NCI-H1048 (cell line): ENCODE data around the gene RAD51B.

Source experiments
- DNase-seq: peaks from one replicate; lab custom pipeline; 2025; lab: John Stamatoyannopoulos, UW

The RAD51B gene

DNA sequence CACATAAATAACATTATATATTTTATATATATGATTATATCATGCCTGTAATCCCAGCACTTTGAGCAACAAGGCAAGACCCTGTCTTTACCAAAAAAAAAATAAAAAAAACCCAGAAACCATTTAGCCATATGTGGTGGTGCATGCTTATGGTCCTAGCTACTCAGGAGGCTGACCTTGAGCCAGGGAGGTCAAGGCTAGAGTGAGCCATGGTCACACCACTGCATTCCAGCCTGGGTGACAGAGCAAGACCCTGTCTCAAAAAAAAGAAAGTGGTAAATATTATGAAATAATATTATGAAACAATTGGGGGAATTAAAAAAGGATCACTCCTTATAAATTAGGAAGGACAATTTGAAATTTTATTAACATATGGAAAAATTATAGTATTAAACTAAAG lies 16.0 kb downstream of the RAD51B start:
- DNase-seq = no peak

DNA sequence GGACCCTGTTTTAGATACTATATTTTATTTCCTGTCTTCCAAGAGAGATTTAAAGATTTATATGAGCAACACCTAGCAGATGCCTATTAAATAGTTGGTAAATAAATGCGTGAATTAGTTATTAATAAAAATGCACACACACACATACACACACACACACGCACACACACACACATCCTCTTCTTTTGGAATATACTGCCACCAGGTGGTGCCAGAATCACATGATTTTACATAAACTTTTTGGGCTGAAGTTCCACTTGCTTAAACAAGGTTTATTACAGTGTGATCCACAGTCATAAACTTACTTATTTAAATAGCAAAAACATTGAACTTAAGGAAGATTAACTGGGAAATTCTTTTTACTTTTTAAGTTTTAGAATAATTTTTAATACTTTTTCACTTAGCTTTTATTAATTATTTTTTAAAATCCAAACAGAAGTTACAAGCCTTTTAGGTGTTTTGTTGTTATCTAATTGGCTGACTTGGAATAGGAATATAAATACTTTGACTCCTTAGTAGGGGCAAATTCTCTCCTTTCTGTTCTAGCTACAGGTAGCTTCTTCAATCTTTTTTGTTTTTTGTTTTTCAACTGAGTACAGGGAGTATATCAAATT lies 17.5 kb downstream of the RAD51B start:
- DNase-seq = peak; percentile 21

DNA sequence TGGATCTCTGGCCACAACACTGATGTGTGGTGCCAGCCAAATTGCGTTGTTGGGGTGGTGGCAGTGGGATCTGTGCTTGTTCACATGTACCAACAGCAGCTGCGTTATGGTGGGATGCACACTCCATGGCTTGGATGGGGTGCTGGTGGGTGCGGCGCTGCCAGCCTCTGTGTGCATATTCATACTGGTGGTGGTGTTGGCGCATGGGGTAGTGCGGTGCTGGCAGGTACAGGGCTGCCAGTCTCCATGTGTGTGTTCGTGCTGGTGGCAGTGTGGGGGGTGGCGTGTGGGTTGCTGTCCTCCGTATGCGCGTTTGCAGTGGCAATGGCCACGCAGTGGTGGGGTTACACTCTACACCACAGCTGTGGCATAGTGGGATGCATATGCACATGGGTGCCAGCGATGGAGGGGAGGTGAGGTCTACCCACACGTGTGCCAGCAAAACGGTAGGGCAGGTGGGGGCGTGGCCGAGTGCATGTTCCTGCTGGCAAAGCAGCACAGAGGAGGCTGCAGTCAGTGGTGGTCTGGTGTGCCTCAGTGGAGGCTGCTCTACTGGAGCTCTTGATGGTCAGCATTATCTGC lies 26.5 kb downstream of the RAD51B start:
- DNase-seq = no peak

DNA sequence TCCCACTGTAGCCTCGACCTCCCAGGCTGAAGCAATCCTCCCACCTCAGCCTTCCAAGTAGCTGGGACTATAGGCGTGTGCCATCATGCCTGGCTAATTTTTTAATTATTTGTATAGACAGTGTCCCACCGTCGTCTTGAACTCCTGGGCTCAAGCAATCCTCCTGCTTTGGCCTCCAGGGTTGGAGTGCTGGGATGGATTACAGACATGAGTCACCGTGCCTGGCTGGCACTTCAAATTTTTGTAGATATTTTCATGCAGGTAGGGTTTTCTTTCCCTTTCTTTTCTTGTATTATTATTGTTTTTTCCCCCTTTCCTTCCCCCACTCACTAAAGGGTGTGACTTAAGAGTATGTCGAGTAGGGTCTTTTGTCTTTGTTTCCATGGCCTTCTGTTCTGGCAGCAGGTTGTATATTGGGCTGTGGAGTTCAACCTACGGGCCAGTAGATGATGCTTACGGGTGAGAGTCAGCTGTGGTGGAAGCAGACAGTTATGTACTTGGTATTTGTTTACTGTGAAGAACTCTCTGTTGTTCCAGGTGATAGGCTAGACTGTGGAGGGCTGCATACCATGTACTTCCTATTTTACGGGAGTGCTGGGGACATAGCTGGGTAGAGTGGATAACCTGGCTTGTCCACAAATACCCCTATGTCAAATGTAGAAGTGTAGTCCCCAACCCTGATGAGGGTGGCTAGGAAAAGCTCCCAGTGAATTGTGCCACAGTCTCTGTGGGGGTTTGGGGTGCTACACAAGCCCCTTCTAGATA lies 30.7 kb downstream of the RAD51B start:
- no peak for DNase-seq

DNA sequence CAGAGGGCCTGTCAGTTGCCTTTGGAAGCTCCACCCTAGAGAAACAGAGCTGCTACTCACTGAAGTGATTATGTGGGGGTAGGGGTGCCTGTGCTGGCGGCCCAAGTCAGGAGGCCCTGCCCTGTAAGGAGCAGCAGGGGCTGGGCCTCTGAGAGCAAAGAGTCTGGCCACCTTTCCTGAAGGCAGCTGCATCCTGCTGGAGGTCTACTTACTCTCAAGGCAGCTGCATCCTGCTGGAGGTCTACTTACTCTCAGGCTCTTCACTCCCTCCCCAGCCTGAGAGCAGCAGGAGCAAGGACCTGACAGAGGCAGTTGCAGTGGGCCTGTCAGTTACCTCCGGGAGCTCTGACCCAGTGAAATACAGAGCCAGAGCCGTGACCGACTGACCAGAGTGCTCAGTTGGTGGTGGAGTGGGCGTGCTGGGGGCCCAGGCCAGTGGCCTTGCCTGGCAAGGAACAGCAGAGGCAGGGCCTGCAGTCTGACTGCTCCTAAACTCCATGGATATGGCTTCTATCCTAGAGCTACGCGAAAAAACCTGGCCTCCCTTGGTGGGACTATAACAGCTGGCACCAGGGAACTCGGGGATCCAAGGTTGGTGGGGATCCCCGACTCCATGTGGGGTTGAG lies 32.3 kb downstream of the RAD51B start:
- DNase-seq = no peak

DNA sequence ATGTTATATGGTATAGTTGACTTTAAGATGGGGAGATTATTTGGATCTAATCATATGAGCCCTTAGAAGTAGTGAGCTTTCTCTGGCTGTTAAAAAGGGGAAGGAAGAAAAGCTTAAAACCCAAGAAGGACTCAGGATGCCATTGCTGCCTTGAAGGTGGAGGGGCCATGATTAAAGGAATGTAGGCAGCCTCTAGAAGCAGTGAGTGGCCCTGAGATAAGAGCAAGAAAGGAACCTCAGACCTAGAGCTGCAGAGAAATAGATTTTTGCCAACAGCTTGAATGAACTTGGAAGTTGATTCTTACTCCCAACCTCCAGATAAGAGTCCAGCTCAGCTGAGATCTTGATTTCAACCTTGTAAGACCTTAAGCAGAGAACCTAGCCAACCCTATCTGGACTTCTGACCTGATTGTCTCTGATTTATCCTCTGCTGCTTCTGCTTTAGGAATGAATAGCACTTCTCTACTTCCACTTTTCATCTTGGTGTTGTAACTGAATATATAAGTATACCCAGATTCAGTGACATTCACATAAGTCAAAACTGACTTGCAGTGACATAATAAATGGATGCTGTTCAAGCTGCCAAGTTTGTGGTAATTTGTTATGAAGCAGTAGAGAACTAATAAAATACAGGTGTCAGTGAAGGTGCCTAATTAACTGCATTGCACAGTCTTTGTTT lies 33.5 kb downstream of the RAD51B start:
- no peak for DNase-seq

DNA sequence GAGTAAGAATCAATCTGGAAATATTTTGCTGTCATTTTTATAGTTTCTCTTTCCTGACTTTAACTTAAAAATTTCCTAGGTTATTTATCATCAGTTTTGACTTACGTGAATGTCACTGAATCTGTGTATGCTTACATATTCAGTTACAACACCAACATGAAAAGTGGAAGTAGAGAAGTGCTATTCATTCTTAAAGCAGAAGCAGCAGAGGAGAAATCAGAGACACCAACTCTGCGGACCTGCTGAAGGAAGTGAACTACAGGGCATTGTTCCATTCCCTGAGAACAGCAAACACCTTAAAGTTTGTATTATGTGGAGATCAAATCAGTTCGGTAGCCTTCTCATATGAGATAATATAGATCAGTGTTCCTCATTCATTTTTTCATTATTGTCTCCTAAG lies 34.1 kb downstream of the RAD51B start:
- DNase-seq = no peak

DNA sequence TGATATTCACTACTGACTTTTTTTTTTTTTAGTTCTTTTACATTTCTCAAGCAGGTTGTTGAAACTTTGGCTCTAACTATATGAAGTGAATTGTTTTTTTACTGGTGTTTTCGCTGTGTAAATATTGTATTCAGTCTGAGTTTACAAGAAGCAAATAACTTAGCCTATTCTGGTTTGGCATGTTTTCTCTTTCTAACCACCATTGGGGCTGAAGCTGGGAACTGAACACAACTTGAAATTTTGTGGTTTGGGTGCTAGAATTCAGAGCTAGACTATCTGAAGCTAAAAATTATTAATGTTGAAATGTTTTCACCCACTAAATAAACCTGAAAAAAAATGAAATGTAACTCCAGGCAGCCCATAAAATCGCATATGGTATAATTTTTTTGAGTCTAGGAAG lies 37.2 kb downstream of the RAD51B start:
- DNase-seq = no peak

DNA sequence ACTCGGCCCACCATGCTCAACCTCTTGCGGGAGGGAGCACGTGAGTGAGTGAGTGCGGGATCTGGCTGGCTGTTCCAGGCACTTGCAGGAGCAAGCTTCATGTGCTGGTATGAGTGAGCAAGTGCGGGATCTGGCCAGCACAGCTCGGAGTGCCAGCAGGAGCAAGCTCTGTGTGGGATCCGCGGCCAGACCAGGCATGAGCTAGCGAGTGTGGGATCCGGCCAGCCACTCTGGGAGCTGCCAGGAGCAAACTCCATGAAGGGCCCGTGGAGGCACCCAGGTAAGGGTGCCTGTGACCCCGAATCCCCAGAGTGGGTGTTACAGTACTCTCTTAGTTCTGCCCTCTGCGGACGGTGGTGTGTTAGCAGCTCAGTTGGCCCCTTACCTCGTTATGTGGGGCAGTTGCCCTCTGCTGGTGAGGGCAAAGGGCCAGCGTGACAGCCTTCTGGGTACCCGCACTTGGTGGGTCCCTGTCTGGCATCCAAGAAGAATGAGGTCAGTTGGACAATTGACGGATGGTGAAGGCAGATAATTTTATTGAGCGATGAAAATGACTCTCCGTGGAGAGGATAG lies 38.3 kb downstream of the RAD51B start:
- DNase-seq = no peak

DNA sequence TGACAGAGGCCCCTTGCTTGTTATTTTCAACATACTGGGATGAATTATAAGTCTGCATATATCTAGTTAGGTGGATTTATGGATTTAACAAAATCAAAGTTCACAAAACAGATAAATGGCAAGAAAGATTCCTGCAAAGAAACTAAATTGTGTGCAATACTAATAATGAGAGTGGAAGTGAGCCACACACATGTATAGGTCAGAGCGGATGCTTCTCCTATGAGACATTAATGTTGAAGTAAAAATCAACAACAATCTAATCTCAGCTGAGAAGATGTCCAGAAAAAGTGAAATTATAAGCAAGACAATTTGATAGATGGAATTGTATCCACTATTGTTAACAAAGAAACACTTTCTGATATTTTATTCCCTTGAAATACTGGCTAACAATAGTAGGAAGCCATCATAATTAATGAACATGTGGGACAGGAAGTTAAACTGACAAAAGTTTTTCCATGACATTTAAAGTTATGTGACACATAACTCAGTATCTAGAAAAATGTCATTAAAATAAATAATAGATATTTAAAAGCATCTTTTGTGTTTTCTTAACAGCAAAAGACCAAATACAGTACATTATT lies 39.7 kb downstream of the RAD51B start:
- DNase-seq = no peak

DNA sequence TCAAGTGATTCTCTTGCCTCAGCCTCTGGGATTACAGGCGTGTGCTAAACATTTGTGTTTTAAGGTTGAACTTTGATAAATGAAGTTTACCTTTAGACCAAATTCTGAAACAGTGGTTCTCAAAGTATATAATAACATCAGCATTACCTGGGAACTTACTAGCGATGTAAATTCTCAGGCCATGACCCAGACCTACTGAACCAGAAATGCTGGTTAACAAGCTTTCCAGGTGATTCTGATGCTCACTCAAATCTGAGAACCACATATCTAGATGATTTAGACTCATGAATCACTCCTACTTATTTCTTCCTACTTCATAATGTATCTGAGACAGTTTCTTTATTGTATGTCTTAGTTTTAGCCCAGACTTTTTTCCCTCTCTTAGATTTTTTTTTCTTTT lies 43.6 kb downstream of the RAD51B start:
- no peak for DNase-seq

DNA sequence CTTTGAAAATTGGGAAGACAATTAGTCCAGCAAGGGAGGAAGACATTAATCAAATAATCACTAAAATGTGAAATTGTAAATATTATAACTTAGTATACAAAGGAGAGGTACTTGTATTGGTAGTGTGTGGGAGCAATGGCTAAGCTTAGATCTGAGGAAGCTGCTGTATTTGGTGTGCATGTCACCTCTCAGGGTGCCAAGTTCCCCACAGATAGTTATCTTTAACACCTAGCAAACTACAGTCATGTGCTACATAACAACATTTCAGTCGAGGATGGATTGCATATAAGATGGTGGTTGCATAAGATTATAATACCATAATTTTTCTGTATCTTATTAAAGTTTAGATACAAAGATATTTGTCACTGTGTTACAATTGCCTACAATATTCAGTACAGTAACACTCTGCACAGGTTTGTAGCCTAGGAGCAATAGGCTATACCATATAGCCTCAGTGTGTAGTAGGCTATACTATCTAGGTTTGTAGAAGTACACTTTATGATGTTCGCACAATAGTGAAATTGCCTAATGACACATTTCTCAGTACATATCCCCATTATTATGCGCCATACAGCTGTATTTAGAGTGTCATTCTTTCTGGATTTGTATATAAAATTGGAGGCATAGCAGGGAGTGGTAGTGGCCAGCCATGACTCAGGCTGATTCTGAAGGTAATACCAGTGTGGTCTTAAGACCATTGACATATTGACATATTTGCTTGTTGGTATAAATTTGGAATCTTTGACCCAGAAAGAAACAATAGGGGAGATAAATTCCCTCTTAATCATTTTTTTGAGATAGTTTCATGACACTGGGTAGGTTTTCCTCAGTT lies 55.8 kb downstream of the RAD51B start:
- no peak for DNase-seq

DNA sequence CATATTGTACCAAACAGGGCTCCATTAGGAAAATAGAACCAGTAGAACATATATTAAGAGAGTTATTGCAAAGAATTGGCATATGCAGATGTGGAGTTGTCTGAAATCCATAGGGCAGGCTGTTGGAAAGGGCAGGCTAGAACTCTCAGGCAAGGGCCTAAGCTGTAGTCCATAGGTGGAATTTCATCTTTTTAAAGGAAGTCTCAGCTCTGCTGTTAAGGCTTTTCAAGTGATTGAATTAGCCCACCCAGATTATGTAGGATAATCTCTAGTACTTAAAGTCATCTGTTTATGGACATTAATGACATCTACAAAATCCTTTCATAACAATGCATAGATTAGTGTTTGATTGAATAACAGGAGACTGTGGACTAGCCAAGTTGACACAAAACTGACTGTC lies 59.4 kb downstream of the RAD51B start:
- DNase-seq = no peak

DNA sequence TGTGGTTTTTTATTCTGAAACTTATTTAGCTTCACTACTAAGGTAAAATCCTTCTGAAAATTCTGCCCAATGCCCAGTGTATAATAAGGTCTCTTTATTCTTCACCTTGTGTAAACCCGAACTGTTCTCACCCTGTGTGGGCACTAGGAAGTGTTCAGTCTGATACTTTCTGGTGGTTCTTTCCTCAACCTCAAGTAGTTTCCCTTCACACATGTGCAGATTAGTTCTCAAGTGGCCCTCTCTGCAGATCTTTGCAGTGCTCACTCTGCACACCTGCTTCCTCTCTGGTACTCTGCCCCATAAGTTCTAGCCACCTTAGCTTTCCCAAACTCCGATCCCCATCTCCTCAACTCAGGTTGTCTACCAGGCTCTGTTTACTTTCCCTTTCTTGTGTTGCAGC lies 61.6 kb downstream of the RAD51B start:
- no peak for DNase-seq

DNA sequence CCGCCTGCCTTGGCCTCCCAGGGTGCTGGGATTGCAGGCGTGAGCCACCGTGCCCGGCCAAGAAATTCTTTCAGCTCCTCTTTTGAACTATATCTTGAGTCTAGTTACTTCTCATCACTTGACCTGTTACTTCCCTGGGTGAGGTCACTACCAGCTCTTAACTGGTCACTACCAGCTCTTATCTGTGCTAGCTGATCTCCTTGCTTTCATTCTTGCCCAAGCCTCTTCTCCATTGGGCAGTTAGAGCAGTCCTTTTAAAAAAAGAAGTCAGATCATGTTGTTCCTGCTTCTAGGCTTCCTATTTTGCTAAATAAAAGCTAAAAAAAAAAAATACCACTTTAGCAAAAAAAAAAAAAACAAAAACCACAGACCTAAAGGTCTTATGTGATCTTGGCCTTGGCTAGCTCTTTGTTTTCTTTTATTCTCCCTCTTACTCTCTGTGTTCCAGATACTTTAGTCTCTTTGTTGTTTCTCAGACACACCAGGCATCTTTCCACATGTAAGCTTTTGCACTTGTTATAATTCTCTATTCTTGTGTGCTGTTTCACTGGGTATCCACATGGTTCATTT lies 63.5 kb downstream of the RAD51B start:
- DNase-seq = no peak

DNA sequence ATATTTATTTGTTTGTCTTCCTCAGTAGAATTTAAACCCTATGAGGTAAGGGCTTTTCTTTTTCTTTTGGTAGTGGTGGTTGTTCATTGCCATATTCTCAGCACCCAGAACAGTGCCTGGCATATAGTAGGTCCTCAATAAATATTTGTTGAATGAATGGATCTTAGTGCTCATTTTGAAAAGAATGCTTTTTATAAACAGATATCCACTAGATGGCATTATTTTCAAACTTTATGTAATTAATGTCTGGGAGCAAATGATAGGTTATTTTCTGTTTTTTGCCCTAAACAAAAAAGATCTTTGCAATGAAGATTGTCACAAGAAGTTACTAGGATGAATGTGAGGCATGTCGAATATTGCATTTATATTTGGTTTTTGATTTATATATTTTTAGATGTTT lies 64.1 kb downstream of the RAD51B start:
- no peak for DNase-seq

DNA sequence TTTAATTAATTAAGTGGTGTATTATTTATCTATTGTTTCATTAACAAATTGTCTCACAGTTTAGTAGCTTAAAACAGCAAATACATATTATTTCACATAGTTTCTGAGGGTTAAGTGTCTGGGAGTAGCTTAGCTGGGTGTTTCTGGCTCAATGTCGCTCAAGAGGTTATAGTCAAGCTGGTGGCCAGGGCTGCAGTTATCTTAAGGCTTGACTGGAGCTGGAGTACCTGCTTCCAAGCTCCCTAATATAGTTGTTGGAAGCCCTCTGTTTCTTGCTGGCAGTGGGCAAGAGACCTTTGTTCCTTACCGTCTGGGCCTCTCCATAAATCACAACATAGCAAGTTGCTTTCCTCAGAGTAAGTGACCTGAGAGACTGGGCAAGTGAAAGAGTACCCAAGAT lies 66.6 kb downstream of the RAD51B start:
- DNase-seq = no peak

DNA sequence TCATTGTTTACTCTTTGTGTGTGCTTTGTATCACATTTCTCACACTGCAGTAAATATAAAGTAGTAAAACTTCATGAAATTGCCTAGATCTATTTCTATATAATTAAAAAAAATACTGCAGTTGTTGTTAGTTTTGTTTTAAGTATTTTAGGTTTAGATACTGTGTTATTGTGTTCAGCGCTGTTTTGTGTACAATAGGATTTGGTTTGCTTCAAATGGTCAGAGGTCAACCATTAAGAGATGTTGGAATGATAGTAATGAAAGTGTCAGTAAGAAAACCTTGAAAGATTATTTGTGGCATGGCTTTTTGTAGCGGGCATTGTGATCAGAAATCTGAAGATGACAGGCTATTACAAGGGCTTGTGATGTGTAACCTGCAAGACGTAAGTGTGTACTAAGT lies 67.9 kb downstream of the RAD51B start:
- DNase-seq = no peak

DNA sequence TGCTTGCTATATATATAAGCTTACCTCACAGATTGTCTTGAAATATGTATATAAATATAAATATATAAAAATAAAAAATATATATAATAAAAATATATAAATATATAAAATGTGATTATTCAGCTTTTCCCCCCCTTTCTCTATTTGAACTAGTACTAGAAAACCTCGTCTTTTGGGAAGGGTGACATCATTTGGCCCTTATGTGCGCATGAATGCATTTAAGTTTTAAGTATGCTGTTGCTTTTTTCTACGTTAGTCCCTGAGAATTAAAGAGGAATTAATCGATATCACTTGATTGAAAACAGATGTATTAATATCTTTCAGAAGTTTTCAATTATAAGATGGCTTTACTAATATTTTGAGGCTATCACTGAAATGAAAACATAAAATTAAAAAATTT lies 69.9 kb downstream of the RAD51B start:
- no peak for DNase-seq

DNA sequence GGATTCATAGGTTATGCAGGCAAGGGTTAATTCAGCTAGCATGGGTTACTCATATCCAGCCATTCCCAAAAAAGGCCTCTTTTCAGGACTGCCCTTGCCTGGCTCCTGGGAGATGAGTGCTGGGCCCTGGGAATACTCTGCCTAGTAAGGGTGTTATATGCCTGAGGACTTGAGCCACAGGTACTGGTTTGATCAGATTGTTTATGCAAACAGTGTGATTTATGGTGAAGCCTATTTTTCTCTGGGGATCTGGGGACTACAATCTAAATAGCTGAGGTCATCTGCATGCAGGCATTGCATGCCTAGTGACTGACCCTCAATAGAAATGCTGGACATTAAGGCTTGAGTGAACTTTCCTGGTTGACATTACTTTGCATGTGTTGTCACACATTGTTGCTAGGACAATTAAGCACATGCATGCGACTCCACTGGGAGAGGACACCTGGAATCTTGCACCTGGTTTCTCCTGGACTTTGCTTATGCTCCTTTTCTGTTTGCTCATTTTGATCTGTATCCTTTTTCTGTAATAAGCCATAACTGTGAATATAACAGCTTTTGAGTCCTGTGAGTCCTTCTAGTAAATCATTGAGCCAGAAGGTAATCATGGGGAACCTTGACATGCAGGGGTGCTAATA lies 73.0 kb downstream of the RAD51B start:
- DNase-seq = no peak
